Neutrophil (primary cell): Measurements from ENCODE around the gene TSPAN12.

Experiments used
- H3K27ac ChIP-seq: fragments of 200-600 bp; sonication (generic); 2 replicates; pipeline ENCODE4 v1.5.1; 2016; ENCODE audit warnings: mild to moderate bottlenecking, moderate library complexity
- H3K27me3 ChIP-seq: fragments of 200-600 bp; sonication (generic); 2 replicates; pipeline ENCODE4 v1.6.0; 2016; ENCODE audit warnings: mild to moderate bottlenecking
- H3K36me3 ChIP-seq: fragments of 200-600 bp; sonication (generic); 2 replicates; pipeline ENCODE4 v1.5.1; 2017
- H3K4me1 ChIP-seq, 2 experiments: fragments of 200-600 bp in 1 of 2; sonication (generic) in 1 of 2; 1 replicate in 1 of 2; 2 replicates in 1 of 2; pipeline versions ENCODE4 v1.5.1 to v1.6.1; 2013 to 2016; ENCODE audit warnings: low read depth in 1 of 2, low read length in 1 of 2, mild to moderate bottlenecking in 1 of 2, moderate library complexity in 1 of 2; ENCODE audit not compliant: control insufficient read depth in 1 of 2, insufficient read depth in 1 of 2
- H3K4me3 ChIP-seq, 2 experiments: fragments of 200-600 bp in 1 of 2; sonication (generic) in 1 of 2; 1 replicate in 1 of 2; 2 replicates in 1 of 2; pipeline ENCODE4 v1.5.1; 2013 to 2016; ENCODE audit warnings: low read depth in 1 of 2, low read length in 1 of 2, mild to moderate bottlenecking in 1 of 2, moderate library complexity in 1 of 2
- H3K9me3 ChIP-seq: fragments of 200-600 bp; sonication (generic); 2 replicates; pipeline ENCODE4 v1.5.1; 2016
- CTCF ChIP-seq: fragments of 200-600 bp; sonication (generic); IDR thresholded peaks from 2 replicates; pipeline ENCODE4 v1.5.1; 2016; ENCODE audit warnings: antibody characterized with exemption

Gene TSPAN12

GRCh38 chr7:120814253-120814939 is 43.5 kb downstream of the TSPAN12 start:
- no peak for TF ChIP-seq CTCF
- H3K27ac ChIP-seq, result no peak overlapping the region
- H3K4me3 ChIP-seq, result no peak overlapping the region
- H3K9me3 ChIP-seq, result no peaks in the 10 kb centered on the region
- H3K27me3 ChIP-seq, result no peaks in the 10 kb centered on the region
- H3K4me1 ChIP-seq, result peaks cover 17 to 28% of the 10 kb centered on the region in 2 experiments
- no peaks in the 10 kb centered on the region for H3K36me3 ChIP-seq

DNA sequence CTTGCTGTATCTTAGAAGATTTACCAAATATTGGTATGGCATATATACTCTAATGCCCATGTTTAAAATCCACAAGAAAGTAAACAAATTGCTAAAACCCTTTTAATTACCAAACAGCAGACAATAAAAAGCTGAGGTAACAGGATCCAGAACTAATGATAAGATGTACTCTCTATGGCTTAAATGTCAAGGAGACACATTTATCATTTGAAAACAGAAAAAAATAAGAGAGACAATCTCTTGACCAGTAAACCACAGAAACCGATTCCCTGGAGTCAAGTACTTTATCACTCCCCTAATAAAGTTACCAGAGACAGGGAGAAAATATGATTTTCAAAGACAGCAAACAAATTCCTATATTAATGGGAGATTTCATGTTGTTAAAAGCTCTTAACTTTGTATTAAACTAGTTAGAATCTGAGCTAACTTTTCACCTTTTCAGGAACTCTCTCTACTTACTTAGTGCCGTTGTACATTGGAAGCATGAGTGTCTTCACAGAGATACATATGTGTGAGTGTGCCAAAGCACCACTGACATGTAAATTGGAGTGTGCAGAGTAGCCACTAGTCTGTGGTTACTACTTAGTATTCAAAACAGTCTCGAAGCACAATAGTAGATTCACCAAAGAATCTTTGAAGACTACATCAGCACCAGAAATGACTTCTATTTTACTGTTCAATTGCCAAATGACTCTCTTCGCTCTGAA is 44.2 kb downstream of the TSPAN12 start:
- Histone ChIP-seq H3K4me3 (no peak overlapping the region), H3K4me1 (peaks cover 17 to 32% of the 10 kb centered on the region in 2 experiments), H3K27ac (no peak overlapping the region), H3K36me3 (no peaks in the 10 kb centered on the region), H3K9me3 (no peaks in the 10 kb centered on the region), H3K27me3 (no peaks in the 10 kb centered on the region)
- no peak for TF ChIP-seq CTCF

DNA sequence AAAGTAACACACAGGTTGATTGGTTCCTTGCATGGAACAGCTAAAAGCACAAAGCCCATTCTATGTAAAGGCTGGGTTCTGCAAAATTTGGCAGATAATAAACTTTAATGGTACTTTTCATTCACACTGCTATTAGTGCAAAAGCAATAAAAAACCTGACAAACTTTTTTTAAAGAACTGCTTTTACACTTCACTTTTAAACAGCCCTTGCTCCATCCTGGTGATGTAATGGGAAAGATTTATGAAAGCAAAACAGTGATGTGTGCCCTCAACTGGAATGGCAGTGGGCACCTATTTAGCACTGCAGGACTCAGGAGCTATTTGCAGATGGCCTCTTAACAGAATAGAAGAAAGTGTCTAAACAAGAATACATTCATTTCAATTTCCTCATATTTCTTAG is 44.9 kb downstream of the TSPAN12 start:
- no peaks in the 10 kb centered on the region for H3K36me3 ChIP-seq
- no peak overlapping the region for H3K27ac ChIP-seq
- no peak for TF ChIP-seq CTCF
- peaks cover 17 to 32% of the 10 kb centered on the region in 2 experiments for H3K4me1 ChIP-seq
- H3K27me3 ChIP-seq, result no peaks in the 10 kb centered on the region
- H3K9me3 ChIP-seq, result no peaks in the 10 kb centered on the region
- no peak overlapping the region for H3K4me3 ChIP-seq

DNA sequence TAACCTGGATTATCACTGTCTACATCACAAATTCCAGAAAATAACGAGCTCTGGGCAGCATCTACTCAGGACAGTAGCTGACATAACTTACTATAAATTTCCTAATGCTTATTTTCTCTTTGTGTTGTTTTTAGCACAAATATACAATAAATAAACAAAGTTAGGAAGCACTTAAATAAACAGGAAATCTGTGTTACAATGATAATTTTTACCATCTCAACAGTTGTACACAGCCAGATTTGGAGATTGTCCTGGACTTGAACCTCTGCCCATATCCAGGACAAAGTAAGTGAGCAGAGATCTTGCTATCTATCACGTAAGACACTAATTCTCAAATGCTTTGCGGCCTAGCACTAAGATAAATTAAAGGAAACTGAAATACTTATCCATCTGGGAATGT is 48.7 kb downstream of the TSPAN12 start:
- no peaks in the 10 kb centered on the region for H3K36me3 ChIP-seq
- TF ChIP-seq CTCF, result no peak
- H3K4me3 ChIP-seq, result no peak overlapping the region
- peaks cover 17 to 32% of the 10 kb centered on the region in 2 experiments for H3K4me1 ChIP-seq
- H3K27ac ChIP-seq, result no peak overlapping the region
- H3K9me3 ChIP-seq, result no peaks in the 10 kb centered on the region
- no peaks in the 10 kb centered on the region for H3K27me3 ChIP-seq

DNA sequence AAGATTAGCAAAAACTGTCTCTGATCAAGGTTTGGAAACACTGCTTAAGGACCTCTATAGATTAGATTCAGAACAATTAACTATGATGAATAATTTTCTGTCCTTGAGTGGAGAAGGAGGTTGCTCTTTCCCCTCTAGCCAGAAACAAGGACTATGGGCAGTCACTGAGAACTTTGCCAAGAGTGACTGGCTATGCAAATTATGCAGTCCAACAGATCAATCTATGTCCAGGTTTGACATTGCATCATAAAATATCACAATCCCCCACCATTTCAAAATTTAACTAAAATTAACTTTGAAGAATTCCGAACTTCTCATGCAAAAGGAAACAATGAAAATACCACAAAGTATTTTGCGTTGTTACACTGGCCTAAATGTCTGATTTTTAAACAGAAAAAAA is 50.6 kb downstream of the TSPAN12 start:
- H3K4me3 ChIP-seq, result no peak overlapping the region
- no peak overlapping the region for H3K27ac ChIP-seq
- no peaks in the 10 kb centered on the region for H3K27me3 ChIP-seq
- H3K4me1 ChIP-seq, result peaks cover 18 to 34% of the 10 kb centered on the region in 2 experiments
- no peaks in the 10 kb centered on the region for H3K9me3 ChIP-seq
- H3K36me3 ChIP-seq, result no peaks in the 10 kb centered on the region
- TF ChIP-seq CTCF, result no peak
